PFSK-1 (cell line): Measurements from ENCODE around the gene MPDZ.

ENCODE experiments used
- FOXP2 ChIP-seq: optimal IDR thresholded peaks from 2 replicates; pipeline ENCODE3; 2011; ENCODE audit warnings: borderline replicate concordance, control low read depth, inconsistent platforms; ENCODE audit not compliant: insufficient read depth; ENCODE audit errors: extremely low read length, extremely low read depth
- POLR2AphosphoS5 ChIP-seq: IDR thresholded peaks from 2 replicates; pipeline ENCODE4 v1.6.1; 2012; ENCODE audit warnings: low read depth, mild to moderate bottlenecking, control low read depth, low read length, moderate library complexity
- SIN3A ChIP-seq: IDR thresholded peaks from 2 replicates; pipeline ENCODE4 v1.6.1; 2012; ENCODE audit warnings: mild to moderate bottlenecking, low read length, moderate library complexity, borderline replicate concordance; ENCODE audit not compliant: insufficient read depth
- TAF1 ChIP-seq: IDR thresholded peaks from 2 replicates; pipeline ENCODE4 v1.6.1; 2012; ENCODE audit warnings: low read length, control low read depth, borderline replicate concordance; ENCODE audit not compliant: insufficient read depth
- TF ChIP-seq, protein P1 (sequence below), 2 experiments: IDR thresholded peaks; 2 replicates each; pipeline versions ENCODE4 v1.6.1 to v1.8.0; 2011 to 2012; ENCODE audit warnings: low read depth in 2 of 2, low read length in 2 of 2, control low read depth in 1 of 2, inconsistent platforms in 1 of 2, mild to moderate bottlenecking in 1 of 2, moderate library complexity in 1 of 2; ENCODE audit not compliant: insufficient read depth in 1 of 2

MPDZ gene

DNA sequence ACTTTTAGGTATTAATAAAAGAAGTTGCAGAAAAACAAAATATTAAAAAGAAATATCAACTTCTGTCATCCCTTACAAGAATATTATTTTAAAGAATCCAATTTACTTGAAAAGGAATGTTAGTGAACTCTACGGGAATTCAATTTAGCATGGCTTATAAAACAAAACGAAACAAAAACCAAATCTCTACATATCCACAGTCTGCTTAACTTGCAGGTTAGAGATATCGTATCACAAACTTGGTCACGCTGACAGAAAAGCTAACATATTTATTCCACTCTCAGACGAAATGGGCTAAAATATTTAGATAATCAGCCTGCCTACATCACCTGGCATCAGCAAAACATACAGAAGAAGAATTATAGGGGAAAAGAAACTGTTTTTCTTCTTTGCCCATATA, 92.7 kb downstream of the MPDZ start:
- no peak for TF ChIP-seq POLR2AphosphoS5
- no peak for TF ChIP-seq SIN3A
- TF ChIP-seq TAF1, result no peak
- TF ChIP-seq FOXP2, result no peak
- TF ChIP-seq, protein P1, sequence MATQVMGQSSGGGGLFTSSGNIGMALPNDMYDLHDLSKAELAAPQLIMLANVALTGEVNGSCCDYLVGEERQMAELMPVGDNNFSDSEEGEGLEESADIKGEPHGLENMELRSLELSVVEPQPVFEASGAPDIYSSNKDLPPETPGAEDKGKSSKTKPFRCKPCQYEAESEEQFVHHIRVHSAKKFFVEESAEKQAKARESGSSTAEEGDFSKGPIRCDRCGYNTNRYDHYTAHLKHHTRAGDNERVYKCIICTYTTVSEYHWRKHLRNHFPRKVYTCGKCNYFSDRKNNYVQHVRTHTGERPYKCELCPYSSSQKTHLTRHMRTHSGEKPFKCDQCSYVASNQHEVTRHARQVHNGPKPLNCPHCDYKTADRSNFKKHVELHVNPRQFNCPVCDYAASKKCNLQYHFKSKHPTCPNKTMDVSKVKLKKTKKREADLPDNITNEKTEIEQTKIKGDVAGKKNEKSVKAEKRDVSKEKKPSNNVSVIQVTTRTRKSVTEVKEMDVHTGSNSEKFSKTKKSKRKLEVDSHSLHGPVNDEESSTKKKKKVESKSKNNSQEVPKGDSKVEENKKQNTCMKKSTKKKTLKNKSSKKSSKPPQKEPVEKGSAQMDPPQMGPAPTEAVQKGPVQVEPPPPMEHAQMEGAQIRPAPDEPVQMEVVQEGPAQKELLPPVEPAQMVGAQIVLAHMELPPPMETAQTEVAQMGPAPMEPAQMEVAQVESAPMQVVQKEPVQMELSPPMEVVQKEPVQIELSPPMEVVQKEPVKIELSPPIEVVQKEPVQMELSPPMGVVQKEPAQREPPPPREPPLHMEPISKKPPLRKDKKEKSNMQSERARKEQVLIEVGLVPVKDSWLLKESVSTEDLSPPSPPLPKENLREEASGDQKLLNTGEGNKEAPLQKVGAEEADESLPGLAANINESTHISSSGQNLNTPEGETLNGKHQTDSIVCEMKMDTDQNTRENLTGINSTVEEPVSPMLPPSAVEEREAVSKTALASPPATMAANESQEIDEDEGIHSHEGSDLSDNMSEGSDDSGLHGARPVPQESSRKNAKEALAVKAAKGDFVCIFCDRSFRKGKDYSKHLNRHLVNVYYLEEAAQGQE (IDR thresholded peaks at IDR 0.05; ENCODE audit: insufficient read depth in 1 of 2, low read depth in 2 of 2, low read length in 2 of 2), result no peak

DNA sequence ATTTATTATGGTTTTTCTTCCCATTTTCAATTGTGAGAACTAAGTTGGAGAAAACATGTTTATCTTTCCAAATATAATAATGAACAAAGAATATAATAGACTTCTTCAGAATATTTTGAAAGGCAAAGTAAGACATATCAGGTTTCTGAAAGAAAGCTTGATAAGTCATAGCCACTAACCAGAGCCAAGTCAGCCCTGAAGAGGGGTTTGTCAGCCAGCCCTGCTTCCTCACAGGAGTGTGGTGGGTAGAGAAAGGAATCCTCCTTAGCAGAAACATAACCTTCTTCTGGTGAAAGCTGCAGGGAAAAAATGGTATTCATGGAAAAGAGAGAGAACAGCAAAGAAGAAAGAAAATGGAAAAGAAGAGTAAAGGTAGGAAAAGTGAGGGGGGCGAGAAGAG, 93.4 kb downstream of the MPDZ start:
- TF ChIP-seq FOXP2, result no peak
- no peak for TF ChIP-seq TAF1
- TF ChIP-seq, protein P1 (IDR thresholded peaks at IDR 0.05; ENCODE audit: insufficient read depth in 1 of 2, low read depth in 2 of 2, low read length in 2 of 2), result no peak
- TF ChIP-seq POLR2AphosphoS5, result no peak
- TF ChIP-seq SIN3A, result no peak

DNA sequence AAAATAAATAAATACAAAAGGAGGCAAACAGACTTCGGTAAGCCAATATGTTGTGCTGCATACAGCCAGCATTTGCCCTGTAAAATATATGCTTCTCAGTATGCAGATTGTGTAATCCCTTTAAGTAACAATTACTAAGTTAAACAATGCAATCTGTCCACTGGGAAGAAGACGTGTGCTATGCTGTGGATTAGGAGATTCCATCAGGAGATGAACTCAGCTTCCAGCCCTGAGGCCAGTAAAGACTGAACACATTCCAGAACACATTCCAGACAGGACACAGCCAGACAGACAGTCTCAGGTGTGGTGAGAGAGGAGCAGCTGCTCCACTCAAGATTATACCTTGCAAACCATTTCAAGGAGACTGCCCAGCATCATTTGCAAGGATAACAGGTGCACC, 97.8 kb downstream of the MPDZ start:
- no peak for TF ChIP-seq TAF1
- no peak for TF ChIP-seq SIN3A
- no peak for TF ChIP-seq FOXP2
- no peak for TF ChIP-seq POLR2AphosphoS5
- TF ChIP-seq, protein P1 (IDR thresholded peaks at IDR 0.05; ENCODE audit: insufficient read depth in 1 of 2, low read depth in 2 of 2, low read length in 2 of 2), result no peak

DNA sequence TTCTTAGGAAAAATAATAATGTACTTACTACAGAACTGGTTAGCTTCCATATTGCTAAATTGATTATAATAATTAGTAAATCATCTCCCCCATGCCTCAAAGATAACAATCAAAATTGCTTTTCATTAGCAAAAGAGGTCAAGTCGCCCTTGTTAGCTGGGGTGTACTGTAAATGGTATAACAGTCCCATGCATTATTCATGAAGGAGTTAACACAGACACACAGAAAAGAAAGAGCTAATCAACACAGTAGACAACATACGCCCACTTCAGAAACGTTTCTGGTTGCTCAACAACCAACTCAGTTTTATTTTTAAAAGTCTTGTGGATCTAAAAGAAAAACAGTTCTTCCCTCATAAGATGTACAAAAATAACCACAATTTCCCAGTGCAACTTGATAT, 100.2 kb downstream of the MPDZ start:
- TF ChIP-seq POLR2AphosphoS5 (no peak), SIN3A (no peak), FOXP2 (no peak), TAF1 (no peak)
- TF ChIP-seq, protein P1 (IDR thresholded peaks at IDR 0.05; ENCODE audit: insufficient read depth in 1 of 2, low read depth in 2 of 2, low read length in 2 of 2), result no peak

DNA sequence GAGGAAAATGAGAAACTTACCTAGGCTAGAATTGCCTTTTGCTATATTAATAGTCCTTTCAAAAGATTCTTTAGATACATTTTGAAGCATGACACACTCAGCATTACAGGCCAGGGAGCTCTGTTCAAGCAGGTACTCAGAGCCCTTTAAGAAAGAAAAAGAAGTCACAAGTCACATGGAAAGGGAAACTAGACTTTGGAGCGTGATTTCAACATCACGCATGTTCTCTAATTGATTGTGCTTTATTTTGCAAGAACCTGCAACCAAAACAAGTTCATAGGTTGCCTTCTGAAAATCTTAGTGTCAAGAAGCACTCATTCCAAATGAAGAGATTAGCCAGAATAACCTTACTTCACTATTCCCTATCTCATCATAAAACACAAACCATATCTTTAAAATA, 103.8 kb downstream of the MPDZ start:
- no peak for TF ChIP-seq SIN3A
- TF ChIP-seq TAF1, result no peak
- TF ChIP-seq, protein P1 (IDR thresholded peaks at IDR 0.05; ENCODE audit: insufficient read depth in 1 of 2, low read depth in 2 of 2, low read length in 2 of 2), result no peak
- no peak for TF ChIP-seq FOXP2
- no peak for TF ChIP-seq POLR2AphosphoS5
